Kidney (tissue), 14 donors: ENCODE results near the gene TMEM116. TPM values are rescaled to one million over a fixed set of nuclear protein-coding genes. Genes with fewer than 3 reads are reported as not detected.

Source experiments
- DNase-seq, 5 donors: peaks; one replicate each; pipeline ENCODE4 v3.0.0-alpha.2; 2013 to 2020
- FAIRE-seq: peaks from 2 replicates; lab custom pipeline; 2012; peaks lifted over from hg19 to GRCh38; lab: Jason Lieb, UNC
- H3K27ac ChIP-seq, 2 donors: one replicate each; pipeline ENCODE4 v1.7.0; 2013; ENCODE audit warnings: low read depth in 2 of 2, low read length in 2 of 2, inconsistent platforms in 1 of 2
- H3K27me3 ChIP-seq: one replicate; pipeline ENCODE4 v1.7.1; 2013; ENCODE audit warnings: low read length, inconsistent platforms; ENCODE audit not compliant: control insufficient read depth, insufficient read depth
- H3K36me3 ChIP-seq, 3 donors: one replicate each; pipeline versions ENCODE4 v1.7.0 to v1.7.1; 2013; ENCODE audit warnings: low read length in 3 of 3, control low read depth in 1 of 3, inconsistent platforms in 1 of 3; ENCODE audit not compliant: insufficient read depth in 3 of 3, control insufficient read depth in 2 of 3
- H3K4me1 ChIP-seq, 3 donors: one replicate each; pipeline versions ENCODE4 v1.7.0 to v1.7.1; 2013; ENCODE audit warnings: low read length in 3 of 3, inconsistent platforms in 1 of 3, low read depth in 1 of 3; ENCODE audit not compliant: control insufficient read depth in 2 of 3, insufficient read depth in 2 of 3
- H3K4me3 ChIP-seq, 3 donors: one replicate each; pipeline versions ENCODE4 v1.7.0 to v1.8.1; 2013; ENCODE audit warnings: low read length in 3 of 3, control low read depth in 1 of 3, inconsistent platforms in 1 of 3
- H3K9ac ChIP-seq, 3 donors: one replicate each; pipeline versions ENCODE4 v1.7.0 to v1.7.1; 2013; ENCODE audit warnings: low read length in 3 of 3, control low read depth in 1 of 3, inconsistent platforms in 1 of 3
- H3K9me3 ChIP-seq, 3 donors: one replicate each; pipeline versions ENCODE4 v1.7.0 to v1.7.1; 2013; ENCODE audit warnings: low read length in 3 of 3, control low read depth in 1 of 3, inconsistent platforms in 1 of 3; ENCODE audit not compliant: control insufficient read depth in 2 of 3, insufficient read depth in 1 of 3
- CTCF ChIP-seq: IDR thresholded peaks from 3 replicates; pipeline ENCODE4 v1.5.1; 2012; ENCODE audit warnings: mild to moderate bottlenecking, moderate library complexity, borderline replicate concordance; ENCODE audit not compliant: insufficient read depth; ENCODE audit errors: extremely low read depth
- intact Hi-C: fragments of 100-400 bp; cut with DNase I; formaldehyde crosslinking; loops from one replicate; pipeline ENCODE4 v1.11.1; 2022
- polyA plus RNA-seq: library from polyadenylated mRNA; stranded (reverse); fragments of 350-450 nt; fragmentation: Illumina TruSeq; extraction: RNeasy Lipid Tissue Mini Kit (QIAGEN cat#74804); gene quantifications from one replicate; pipeline ENCODE4 v1.2.3, GENCODE V29; 2014; ENCODE audit warnings: low read depth, low replicate concordance; ENCODE audit not compliant: insufficient read depth
- total RNA-seq: library from RNA; stranded (reverse); fragmentation: NEBNext Ultra II Directional; extraction: Animal tissue kit (Norgen Biotek cat#: 25700); gene quantifications from one replicate; pipeline ENCODE4 v1.2.1, GENCODE V29; 2021
- donor health status: control.
- donor health status: control.
- donor health status: control.
- donor health status: control.
- donor health status: control.
- donor health status: DM: yes; HTN: yes; CAD: no.
- donor health status: Normal renal cell carcinoma (clear cell type).

Gene TMEM116
- total and polyA plus RNA-seq, 2 donors from 2014 or later: 20.2 to 59.7 TPM

DNA sequence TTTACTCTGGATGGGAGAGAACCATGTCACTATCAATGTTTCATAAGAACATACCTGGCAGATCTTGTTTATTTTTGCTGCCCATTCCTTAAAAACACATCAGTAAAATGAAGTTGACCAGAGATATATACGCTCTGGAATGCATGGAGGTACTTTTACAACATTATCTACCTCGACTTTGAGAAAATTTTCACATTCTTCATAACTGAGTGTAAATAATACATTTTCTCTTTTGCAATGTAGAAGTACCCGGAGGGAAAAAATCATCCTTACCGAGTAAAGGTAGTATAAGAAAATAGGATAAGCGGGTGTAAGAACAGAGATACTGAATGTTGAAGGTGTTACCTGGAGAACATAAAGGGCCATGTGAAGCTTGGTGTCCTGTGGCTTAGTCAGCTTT, 80.7 kb downstream of the TMEM116 start:
- DNase-seq (no peak), FAIRE-seq (no peak)
- no peak overlapping the region for H3K9ac ChIP-seq
- H3K27me3 ChIP-seq: no peaks in the 10 kb centered on the region
- no peaks in the 10 kb centered on the region for H3K4me1 ChIP-seq
- TF ChIP-seq CTCF: no peak
- H3K27ac ChIP-seq: no peak overlapping the region
- H3K36me3 ChIP-seq: peaks cover 0 to 4% (median 0%) of the 10 kb centered on the region in 3 donors
- no peaks in the 10 kb centered on the region for H3K9me3 ChIP-seq
- intact Hi-C loops: no loop called here
- H3K4me3 ChIP-seq: no peak overlapping the region

DNA sequence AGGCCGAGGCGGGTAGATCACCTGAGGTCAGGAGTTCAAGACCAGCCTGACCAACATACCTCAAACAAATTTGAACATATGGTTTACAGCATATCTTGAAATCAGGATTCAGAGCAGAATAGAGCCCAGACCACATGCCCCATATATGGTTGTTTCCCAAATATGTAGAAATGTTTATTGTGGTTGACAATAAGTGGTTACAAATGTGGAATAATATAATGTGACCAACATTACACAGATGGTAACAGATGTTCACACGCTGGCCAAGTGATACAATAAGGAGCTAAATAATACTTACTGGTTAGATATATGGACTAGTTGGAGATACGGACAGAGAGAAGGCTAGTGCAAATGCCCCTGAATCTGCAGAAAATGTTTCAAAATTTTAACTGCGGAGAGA, 85.6 kb downstream of the TMEM116 start:
- H3K4me3 ChIP-seq: no peak overlapping the region
- no peak overlapping the region for H3K9ac ChIP-seq
- FAIRE-seq (no peak), DNase-seq (no peak)
- intact Hi-C loops: no loop called here
- H3K27me3 ChIP-seq: no peaks in the 10 kb centered on the region
- H3K9me3 ChIP-seq: no peaks in the 10 kb centered on the region
- TF ChIP-seq CTCF: no peak
- H3K4me1 ChIP-seq: no peaks in the 10 kb centered on the region
- peaks cover 0 to 3% (median 0%) of the 10 kb centered on the region in 3 donors for H3K36me3 ChIP-seq
- H3K27ac ChIP-seq: no peak overlapping the region

GRCh38 chr12:111926631-111927030, 86.3 kb downstream of the TMEM116 start:
- no peak for FAIRE-seq

More at GRCh38 chr12:111926631-111927030, 86.3 kb downstream of the TMEM116 start:
- Histone ChIP-seq H3K9ac (no peak overlapping the region), H3K4me1 (no peaks in the 10 kb centered on the region), H3K9me3 (no peaks in the 10 kb centered on the region), H3K27ac (no peak overlapping the region), H3K4me3 (no peak overlapping the region), H3K36me3 (peaks cover 0 to 3% (median 0%) of the 10 kb centered on the region in 3 donors), H3K27me3 (no peaks in the 10 kb centered on the region)
- TF ChIP-seq CTCF: no peak
- intact Hi-C loops: no loop called here
- no peak for DNase-seq
